ENCODE results near the gene CELF2. TPM values are rescaled to one million over a fixed set of nuclear protein-coding genes. Genes with fewer than 3 reads are reported as not detected.

Gene CELF2
- total and polyA plus RNA-seq, 7 donors, result 6.0 to 83.1 (median 48.9) TPM

GRCh38 chr10:11004144-11005077, 13.3 kb upstream of the CELF2 start:
- TF ChIP-seq CTCF (IDR thresholded peaks at IDR 0.05) (no peak), POLR2AphosphoS5 (IDR thresholded peaks at IDR 0.05) (no peak)
- H3K27me3 ChIP-seq, result no peaks in the 10 kb centered on the region
- 88 to 90% methylated on average over 15 of the region's 15 CpGs for WGBS, 2 donors
- no peak overlapping the region for H3K27ac ChIP-seq
- intact Hi-C loops (cut with DNase I), result no loop called here
- peak overlapping the region in 1 of 4 donors; percentile 6 for H3K4me3 ChIP-seq
- H3K9me3 ChIP-seq, result no peaks in the 10 kb centered on the region
- no peaks in the 10 kb centered on the region for H3K36me3 ChIP-seq
- no peak for DNase-seq
- H3K4me1 ChIP-seq, result peaks cover 0 to 11% (median 5%) of the 10 kb centered on the region in 4 donors

GRCh38 chr10:11005725-11006427, 11.8 kb upstream of the CELF2 start:
- no peak for TF ChIP-seq EP300 (IDR thresholded peaks at IDR 0.05)
- no peak for TF ChIP-seq POLR2A (IDR thresholded peaks at IDR 0.05)
- TF ChIP-seq CTCF (IDR thresholded peaks at IDR 0.05), result no peak
- TF ChIP-seq POLR2AphosphoS5 (IDR thresholded peaks at IDR 0.05), result no peak
- H3K4me3 ChIP-seq, result peak overlapping the region in 3 of 4 donors; percentile 6 to 18 (median 10)
- no peak for DNase-seq
- WGBS, 2 donors, result 82 to 88% methylated on average over 9 of the region's 9 CpGs
- no peaks in the 10 kb centered on the region for H3K36me3 ChIP-seq
- no peaks in the 10 kb centered on the region for H3K9me3 ChIP-seq
- H3K27ac ChIP-seq, result no peak overlapping the region
- H3K27me3 ChIP-seq, result no peaks in the 10 kb centered on the region
- peaks cover 0 to 19% (median 7%) of the 10 kb centered on the region in 4 donors for H3K4me1 ChIP-seq
- intact Hi-C loops (cut with DNase I), result no loop called here

GRCh38 chr10:11006428-11006825, 11.2 kb upstream of the CELF2 start:
- Histone ChIP-seq H3K27me3 (no peaks in the 10 kb centered on the region), H3K4me1 (peaks cover 0 to 19% (median 9%) of the 10 kb centered on the region in 4 donors), H3K27ac (no peak overlapping the region), H3K9me3 (no peaks in the 10 kb centered on the region), H3K36me3 (no peaks in the 10 kb centered on the region), H3K4me3 (peak overlapping the region in 2 of 4 donors; percentile 10 to 18)
- intact Hi-C loops (cut with DNase I), result no loop called here
- TF ChIP-seq CTCF (IDR thresholded peaks at IDR 0.05) (no peak), POLR2A (IDR thresholded peaks at IDR 0.05) (no peak), EP300 (IDR thresholded peaks at IDR 0.05) (no peak), POLR2AphosphoS5 (IDR thresholded peaks at IDR 0.05) (no peak)
- DNase-seq, result no peak
- WGBS, 2 donors, result 70 to 83% methylated on average over 3 of the region's 3 CpGs

GRCh38 chr10:11007476-11008020, 10.1 kb upstream of the CELF2 start:
- intact Hi-C loops (cut with DNase I), result no loop called here
- Histone ChIP-seq H3K9me3 (no peaks in the 10 kb centered on the region), H3K27ac (no peak overlapping the region), H3K36me3 (no peaks in the 10 kb centered on the region), H3K27me3 (no peaks in the 10 kb centered on the region), H3K4me1 (peaks cover 0 to 19% (median 9%) of the 10 kb centered on the region in 4 donors), H3K4me3 (no peak overlapping the region)
- no peak for TF ChIP-seq POLR2A (IDR thresholded peaks at IDR 0.05)
- TF ChIP-seq EP300 (IDR thresholded peaks at IDR 0.05), result no peak
- TF ChIP-seq CTCF (IDR thresholded peaks at IDR 0.05), result no peak
- TF ChIP-seq POLR2AphosphoS5 (IDR thresholded peaks at IDR 0.05), result no peak
- no peak for DNase-seq
- 94 to 95% methylated on average over 16 of the region's 16 CpGs for WGBS, 2 donors

Data from sigmoid colon (tissue), 7 donors.